Natural killer cell (primary cell): ENCODE measurements around the gene WNK3. TPM values are rescaled to one million over a fixed set of nuclear protein-coding genes. Genes with fewer than 3 reads are reported as not detected.
"Not testable (repeated sequence)": the region's sequence is repeated elsewhere in the genome, so short reads cannot be mapped to it uniquely, and the experiment has no call there.

Experiments used
- ATAC-seq, 3 donors: fragments of 150-1000 bp in 2 of 3; fragments of 200-7000 bp in 1 of 3; cut with Tn5 transposase; 1 replicate in 1 of 3; 2 replicates in 2 of 3; pipeline ENCODE4 v1.10.0; 2021; ENCODE audit warnings: mild to moderate bottlenecking in 2 of 3, moderate library complexity in 2 of 3
- DNase-seq, 2 donors: peaks; one replicate each; pipeline versions ENCODE4 v3.0.0 to v3.0.0-alpha.2; 2013 to 2021; ENCODE audit warnings: mixed read lengths in 1 of 2
- H3K27ac ChIP-seq: one replicate; pipeline ENCODE4 v1.5.1; 2013; ENCODE audit warnings: mild to moderate bottlenecking, low read length
- H3K27me3 ChIP-seq: one replicate; pipeline ENCODE4 v1.6.1; 2013; ENCODE audit warnings: low read length; ENCODE audit not compliant: control insufficient read depth, insufficient read depth
- H3K36me3 ChIP-seq: one replicate; pipeline ENCODE4 v1.6.1; 2013; ENCODE audit warnings: low read length; ENCODE audit not compliant: control insufficient read depth, insufficient read depth
- H3K4me1 ChIP-seq: one replicate; pipeline ENCODE4 v1.6.1; 2013; ENCODE audit warnings: low read length; ENCODE audit not compliant: control insufficient read depth, insufficient read depth
- H3K4me3 ChIP-seq: one replicate; pipeline ENCODE4 v1.5.1; 2013; ENCODE audit warnings: low read length
- H3K9me3 ChIP-seq: one replicate; pipeline ENCODE4 v1.6.1; 2013; ENCODE audit warnings: low read length; ENCODE audit not compliant: control insufficient read depth, insufficient read depth
- H3K27ac Mint-ChIP-seq, 2 donors: one replicate each; pipeline ENCODE4 v1.8.0; 2022; ENCODE audit warnings: mild to moderate bottlenecking in 2 of 2, mixed read lengths in 2 of 2, moderate library complexity in 1 of 2
- H3K27me3 Mint-ChIP-seq, 2 donors: one replicate each; pipeline ENCODE4 v1.8.0; 2022; ENCODE audit warnings: low read depth in 2 of 2, mixed read lengths in 2 of 2
- H3K36me3 Mint-ChIP-seq: one replicate; pipeline ENCODE4 v1.8.0; 2022; ENCODE audit warnings: mixed read lengths
- H3K4me1 Mint-ChIP-seq, 2 donors: one replicate each; pipeline ENCODE4 v1.8.0; 2022; ENCODE audit warnings: mixed read lengths in 2 of 2
- H3K4me3 Mint-ChIP-seq: one replicate; pipeline ENCODE4 v1.8.0; 2022; ENCODE audit warnings: mild to moderate bottlenecking, moderate library complexity, mixed read lengths
- H3K9me3 Mint-ChIP-seq, 2 donors: one replicate each; pipeline ENCODE4 v1.8.0; 2022; ENCODE audit warnings: mixed read lengths in 2 of 2
- WGBS: methylation state at CpG from one replicate; pipeline ENCODE4 v1.1.7; 2013; ENCODE audit warnings: missing lambda C conversion rate; ENCODE audit not compliant: insufficient coverage; 5-methylcytosine and 5-hydroxymethylcytosine counted together
- intact Hi-C: fragments of 100-400 bp; cut with micrococcal nuclease; formaldehyde crosslinking; loops from one replicate; pipeline ENCODE4 v1.14.2; 2022
- total RNA-seq, 4 donors: library from RNA; stranded (reverse); fragments of 120-200 nt in 1 of 4; gene quantifications; one replicate each; pipeline versions ENCODE4 v1.2.3 to v1.2.4, GENCODE V29; 2013 to 2022
- TF ChIP-seq, protein P1 (sequence below): fragments of 200-600 bp; IDR thresholded peaks from one replicate; pipeline ENCODE4 v1.8.0; 2022; ENCODE audit warnings: antibody characterized with exemption

Gene WNK3
- total RNA-seq, 3 donors from 2014 or later (not counting 1 experiment from before 2014, with no cell fraction given): 0.05 to 0.13 TPM; not detected in 1

DNA sequence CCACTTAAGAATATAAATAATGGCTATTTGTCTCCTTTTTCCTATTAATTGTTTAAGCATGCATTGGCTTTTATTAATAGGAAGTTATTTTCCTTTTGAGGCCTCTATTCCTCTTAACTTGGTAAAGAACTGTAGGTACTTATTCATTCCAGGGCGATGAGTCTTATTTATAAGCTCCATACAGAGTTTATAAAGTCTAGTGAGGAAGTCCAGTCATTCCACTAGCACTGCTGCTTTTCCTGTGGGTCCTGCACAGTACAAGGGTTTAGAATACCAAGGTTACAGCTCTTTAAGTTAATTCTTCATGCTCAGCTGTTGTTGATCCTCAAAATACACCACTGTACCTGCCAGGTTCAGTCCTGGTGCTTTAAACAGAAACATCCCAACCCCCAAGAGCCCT lies 28.5 kb upstream of the WNK3 start:
- Mint-ChIP-seq H3K4me1 (no peaks in the 10 kb centered on the region), H3K27ac (no peak overlapping the region), H3K4me3 (no peak overlapping the region), H3K36me3 (no peaks in the 10 kb centered on the region), H3K9me3 (no peaks in the 10 kb centered on the region), H3K27me3 (no peaks in the 10 kb centered on the region)
- no peak for ATAC-seq
- H3K4me1 ChIP-seq: no peaks in the 10 kb centered on the region
- no peak for DNase-seq
- no peaks in the 10 kb centered on the region for H3K27me3 ChIP-seq
- TF ChIP-seq, protein P1, sequence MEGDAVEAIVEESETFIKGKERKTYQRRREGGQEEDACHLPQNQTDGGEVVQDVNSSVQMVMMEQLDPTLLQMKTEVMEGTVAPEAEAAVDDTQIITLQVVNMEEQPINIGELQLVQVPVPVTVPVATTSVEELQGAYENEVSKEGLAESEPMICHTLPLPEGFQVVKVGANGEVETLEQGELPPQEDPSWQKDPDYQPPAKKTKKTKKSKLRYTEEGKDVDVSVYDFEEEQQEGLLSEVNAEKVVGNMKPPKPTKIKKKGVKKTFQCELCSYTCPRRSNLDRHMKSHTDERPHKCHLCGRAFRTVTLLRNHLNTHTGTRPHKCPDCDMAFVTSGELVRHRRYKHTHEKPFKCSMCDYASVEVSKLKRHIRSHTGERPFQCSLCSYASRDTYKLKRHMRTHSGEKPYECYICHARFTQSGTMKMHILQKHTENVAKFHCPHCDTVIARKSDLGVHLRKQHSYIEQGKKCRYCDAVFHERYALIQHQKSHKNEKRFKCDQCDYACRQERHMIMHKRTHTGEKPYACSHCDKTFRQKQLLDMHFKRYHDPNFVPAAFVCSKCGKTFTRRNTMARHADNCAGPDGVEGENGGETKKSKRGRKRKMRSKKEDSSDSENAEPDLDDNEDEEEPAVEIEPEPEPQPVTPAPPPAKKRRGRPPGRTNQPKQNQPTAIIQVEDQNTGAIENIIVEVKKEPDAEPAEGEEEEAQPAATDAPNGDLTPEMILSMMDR: no peak
- intact Hi-C loops: no loop called here
- no peak overlapping the region for H3K4me3 ChIP-seq
- WGBS: no CpG with 5 or more reads among the region's 1 CpG
- no peak overlapping the region for H3K27ac ChIP-seq
- H3K9me3 ChIP-seq: no peaks in the 10 kb centered on the region
- no peaks in the 10 kb centered on the region for H3K36me3 ChIP-seq

DNA sequence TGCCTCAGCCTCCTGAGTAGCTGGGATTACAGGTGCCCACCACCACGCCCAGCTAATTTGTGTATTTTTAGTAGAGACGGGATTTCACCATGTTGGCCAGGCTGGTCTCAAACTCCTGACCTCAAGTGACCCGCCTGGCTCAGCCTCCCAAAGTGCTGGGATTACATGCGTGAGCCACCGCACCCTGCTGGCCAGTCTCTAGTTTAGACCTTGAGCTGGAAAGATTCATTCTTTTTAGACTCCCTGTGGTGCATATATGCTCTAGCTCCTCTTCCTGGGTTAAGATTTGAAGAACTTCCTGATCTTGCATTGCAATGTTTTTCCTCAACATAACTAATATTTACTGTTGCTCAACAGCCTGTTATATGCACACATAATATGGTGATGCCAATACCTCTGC lies 26.8 kb upstream of the WNK3 start:
- H3K4me1 Mint-ChIP-seq, H3K27ac ChIP-seq, H3K9me3 Mint-ChIP-seq, H3K36me3 Mint-ChIP-seq, H3K36me3 ChIP-seq, H3K4me1 ChIP-seq, H3K4me3 Mint-ChIP-seq, H3K27ac Mint-ChIP-seq, H3K27me3 ChIP-seq, H3K4me3 ChIP-seq, H3K27me3 Mint-ChIP-seq, ATAC-seq, intact Hi-C loops, H3K9me3 ChIP-seq, DNase-seq: not testable (repeated sequence)
- 93% methylated on average over 4 of the region's 5 CpGs for whole genome bisulfite sequencing

DNA sequence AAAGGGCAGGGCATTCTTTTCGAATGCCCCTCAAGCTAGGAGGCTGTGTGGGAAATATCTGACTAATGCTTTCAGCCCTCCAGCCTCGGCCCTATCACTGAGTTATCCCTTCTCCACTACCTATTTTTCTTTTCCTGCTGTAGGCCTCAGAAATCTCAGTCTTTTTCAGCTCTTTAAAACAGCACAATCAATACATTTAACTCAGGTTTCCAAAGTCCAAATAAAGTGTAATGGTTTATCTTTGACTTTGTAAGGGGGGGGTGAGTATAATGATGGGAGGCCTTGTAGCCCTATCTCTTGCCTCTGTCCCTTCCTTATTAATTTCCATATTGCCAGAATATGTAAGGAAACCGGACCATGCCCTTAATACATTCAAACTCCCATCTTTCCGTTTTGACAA lies 1.6 kb upstream of the WNK3 start:
- Histone ChIP-seq H3K4me3 (no peak overlapping the region), H3K9me3 (no peaks in the 10 kb centered on the region), H3K27ac (no peak overlapping the region), H3K4me1 (peaks cover 19% of the 10 kb centered on the region), H3K27me3 (peaks cover 17% of the 10 kb centered on the region), H3K36me3 (no peaks in the 10 kb centered on the region)
- peaks cover 34 to 46% of the 10 kb centered on the region in 2 donors for H3K27me3 Mint-ChIP-seq
- TF ChIP-seq, protein P1: no peak
- no peaks in the 10 kb centered on the region for H3K9me3 Mint-ChIP-seq
- H3K4me3 Mint-ChIP-seq: peak overlapping the region; percentile 81
- peaks cover 8 to 27% of the 10 kb centered on the region in 2 donors for H3K4me1 Mint-ChIP-seq
- no peak overlapping the region for H3K27ac Mint-ChIP-seq
- no peak for DNase-seq
- no peaks in the 10 kb centered on the region for H3K36me3 Mint-ChIP-seq
- no peak for ATAC-seq
- 100% methylated on average over 1 of the region's 4 CpGs for WGBS
- intact Hi-C loops: no loop called here

DNA sequence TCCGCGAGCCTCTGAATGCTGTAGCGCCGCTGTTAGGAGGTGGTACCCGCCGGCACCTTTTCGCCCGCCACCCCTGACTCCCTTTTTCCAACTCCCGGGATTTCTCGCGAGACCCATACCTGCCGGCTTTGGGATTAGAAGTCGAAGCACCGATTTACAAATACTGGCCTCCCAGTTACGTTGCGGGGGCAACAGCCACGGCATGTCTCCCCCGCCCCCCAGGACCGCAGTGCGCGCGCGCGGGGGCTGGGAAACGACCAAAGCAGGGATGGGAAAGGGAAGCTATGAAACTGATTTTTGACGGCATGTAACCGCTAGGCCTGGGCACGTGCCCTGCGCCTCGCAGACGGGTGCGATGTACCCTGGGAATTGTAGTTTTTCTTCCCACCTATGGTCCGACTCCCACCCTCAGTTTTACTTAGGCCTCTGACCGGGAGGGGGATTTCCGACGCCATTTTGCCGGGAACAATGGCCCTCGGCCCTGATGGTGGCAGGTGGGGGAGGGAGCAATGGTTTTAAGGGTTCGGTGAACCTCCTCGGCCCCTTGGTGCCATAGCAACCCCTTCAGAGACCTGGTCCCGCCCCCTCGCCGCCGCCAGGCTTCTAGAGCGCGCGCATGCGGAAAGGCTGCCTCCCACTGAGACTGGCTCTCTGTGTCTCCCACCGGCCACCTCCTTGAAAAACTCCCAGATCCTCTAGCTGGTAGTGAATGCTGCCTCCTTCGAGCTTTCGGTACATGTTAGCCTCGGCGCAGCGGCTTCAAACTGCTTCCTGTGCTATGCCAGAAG lies 772 bp upstream of the WNK3 start:
- H3K9me3 ChIP-seq: no peaks in the 10 kb centered on the region
- H3K4me3 ChIP-seq: peak overlapping the region; percentile 34
- 5% methylated on average over 53 of the region's 54 CpGs for WGBS
- Mint-ChIP-seq H3K27me3 (peaks cover 34 to 46% of the 10 kb centered on the region in 2 donors), H3K4me1 (peaks cover 8 to 27% of the 10 kb centered on the region in 2 donors), H3K36me3 (no peaks in the 10 kb centered on the region), H3K27ac (no peak overlapping the region), H3K9me3 (no peaks in the 10 kb centered on the region), H3K4me3 (peak overlapping the region; percentile 81)
- H3K27ac ChIP-seq: no peak overlapping the region
- TF ChIP-seq, protein P1: no peak
- no peaks in the 10 kb centered on the region for H3K36me3 ChIP-seq
- H3K4me1 ChIP-seq: peaks cover 19% of the 10 kb centered on the region
- peak in 1 of 2 donors; percentile 57 for DNase-seq
- peak in 2 of 3 donors; percentile 53 to 55 for ATAC-seq
- peaks cover 17% of the 10 kb centered on the region for H3K27me3 ChIP-seq
- intact Hi-C loops: no loop called here
